Measurements from ENCODE around the gene UNCX. TPM values are rescaled to one million over a fixed set of nuclear protein-coding genes. Genes with fewer than 3 reads are reported as not detected.

Gene UNCX
- total and polyA plus RNA-seq, 2 experiments from 2014 or later: not detected

DNA sequence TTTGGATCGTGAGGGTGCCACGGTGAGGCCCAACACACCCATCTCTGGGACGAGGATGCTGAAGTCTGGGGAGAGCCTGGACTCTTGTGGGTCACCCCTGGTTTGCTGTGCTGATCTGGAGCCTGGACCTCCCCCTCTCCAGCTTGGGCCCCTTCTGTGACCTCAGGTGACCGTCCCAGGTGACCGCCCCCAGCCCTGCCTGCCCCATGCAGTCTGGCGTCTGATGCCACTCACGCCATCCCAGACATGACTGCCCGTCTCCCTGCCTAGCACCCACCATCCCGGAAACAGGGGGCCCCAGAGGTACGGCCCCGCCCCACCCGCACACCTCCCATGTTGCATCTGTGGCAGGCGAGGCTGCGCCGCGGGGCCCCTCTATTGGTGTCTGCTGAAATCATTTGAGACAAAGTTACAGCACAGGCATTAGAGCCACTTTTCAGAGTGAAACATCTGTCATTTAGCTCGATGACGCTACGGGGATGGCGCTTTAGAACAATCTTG is 21.1 kb downstream of the UNCX start (continued):
- TF ChIP-seq, protein P1, sequence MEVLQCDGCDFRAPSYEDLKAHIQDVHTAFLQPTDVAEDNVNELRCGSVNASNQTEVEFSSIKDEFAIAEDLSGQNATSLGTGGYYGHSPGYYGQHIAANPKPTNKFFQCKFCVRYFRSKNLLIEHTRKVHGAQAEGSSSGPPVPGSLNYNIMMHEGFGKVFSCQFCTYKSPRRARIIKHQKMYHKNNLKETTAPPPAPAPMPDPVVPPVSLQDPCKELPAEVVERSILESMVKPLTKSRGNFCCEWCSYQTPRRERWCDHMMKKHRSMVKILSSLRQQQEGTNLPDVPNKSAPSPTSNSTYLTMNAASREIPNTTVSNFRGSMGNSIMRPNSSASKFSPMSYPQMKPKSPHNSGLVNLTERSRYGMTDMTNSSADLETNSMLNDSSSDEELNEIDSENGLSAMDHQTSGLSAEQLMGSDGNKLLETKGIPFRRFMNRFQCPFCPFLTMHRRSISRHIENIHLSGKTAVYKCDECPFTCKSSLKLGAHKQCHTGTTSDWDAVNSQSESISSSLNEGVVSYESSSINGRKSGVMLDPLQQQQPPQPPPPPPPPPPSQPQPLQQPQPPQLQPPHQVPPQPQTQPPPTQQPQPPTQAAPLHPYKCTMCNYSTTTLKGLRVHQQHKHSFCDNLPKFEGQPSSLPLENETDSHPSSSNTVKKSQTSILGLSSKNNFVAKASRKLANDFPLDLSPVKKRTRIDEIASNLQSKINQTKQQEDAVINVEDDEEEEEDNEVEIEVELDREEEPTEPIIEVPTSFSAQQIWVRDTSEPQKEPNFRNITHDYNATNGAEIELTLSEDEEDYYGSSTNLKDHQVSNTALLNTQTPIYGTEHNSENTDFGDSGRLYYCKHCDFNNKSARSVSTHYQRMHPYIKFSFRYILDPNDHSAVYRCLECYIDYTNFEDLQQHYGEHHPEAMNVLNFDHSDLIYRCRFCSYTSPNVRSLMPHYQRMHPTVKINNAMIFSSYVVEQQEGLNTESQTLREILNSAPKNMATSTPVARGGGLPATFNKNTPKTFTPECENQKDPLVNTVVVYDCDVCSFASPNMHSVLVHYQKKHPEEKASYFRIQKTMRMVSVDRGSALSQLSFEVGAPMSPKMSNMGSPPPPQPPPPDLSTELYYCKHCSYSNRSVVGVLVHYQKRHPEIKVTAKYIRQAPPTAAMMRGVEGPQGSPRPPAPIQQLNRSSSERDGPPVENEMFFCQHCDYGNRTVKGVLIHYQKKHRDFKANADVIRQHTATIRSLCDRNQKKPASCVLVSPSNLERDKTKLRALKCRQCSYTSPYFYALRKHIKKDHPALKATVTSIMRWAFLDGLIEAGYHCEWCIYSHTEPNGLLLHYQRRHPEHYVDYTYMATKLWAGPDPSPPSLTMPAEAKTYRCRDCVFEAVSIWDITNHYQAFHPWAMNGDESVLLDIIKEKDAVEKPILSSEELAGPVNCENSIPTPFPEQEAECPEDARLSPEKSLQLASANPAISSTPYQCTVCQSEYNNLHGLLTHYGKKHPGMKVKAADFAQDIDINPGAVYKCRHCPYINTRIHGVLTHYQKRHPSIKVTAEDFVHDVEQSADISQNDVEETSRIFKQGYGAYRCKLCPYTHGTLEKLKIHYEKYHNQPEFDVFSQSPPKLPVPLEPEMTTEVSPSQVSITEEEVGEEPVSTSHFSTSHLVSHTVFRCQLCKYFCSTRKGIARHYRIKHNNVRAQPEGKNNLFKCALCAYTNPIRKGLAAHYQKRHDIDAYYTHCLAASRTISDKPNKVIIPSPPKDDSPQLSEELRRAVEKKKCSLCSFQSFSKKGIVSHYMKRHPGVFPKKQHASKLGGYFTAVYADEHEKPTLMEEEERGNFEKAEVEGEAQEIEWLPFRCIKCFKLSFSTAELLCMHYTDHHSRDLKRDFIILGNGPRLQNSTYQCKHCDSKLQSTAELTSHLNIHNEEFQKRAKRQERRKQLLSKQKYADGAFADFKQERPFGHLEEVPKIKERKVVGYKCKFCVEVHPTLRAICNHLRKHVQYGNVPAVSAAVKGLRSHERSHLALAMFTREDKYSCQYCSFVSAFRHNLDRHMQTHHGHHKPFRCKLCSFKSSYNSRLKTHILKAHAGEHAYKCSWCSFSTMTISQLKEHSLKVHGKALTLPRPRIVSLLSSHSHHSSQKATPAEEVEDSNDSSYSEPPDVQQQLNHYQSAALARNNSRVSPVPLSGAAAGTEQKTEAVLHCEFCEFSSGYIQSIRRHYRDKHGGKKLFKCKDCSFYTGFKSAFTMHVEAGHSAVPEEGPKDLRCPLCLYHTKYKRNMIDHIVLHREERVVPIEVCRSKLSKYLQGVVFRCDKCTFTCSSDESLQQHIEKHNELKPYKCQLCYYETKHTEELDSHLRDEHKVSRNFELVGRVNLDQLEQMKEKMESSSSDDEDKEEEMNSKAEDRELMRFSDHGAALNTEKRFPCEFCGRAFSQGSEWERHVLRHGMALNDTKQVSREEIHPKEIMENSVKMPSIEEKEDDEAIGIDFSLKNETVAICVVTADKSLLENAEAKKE (CRISPR knock-in tag; IDR thresholded peaks at IDR 0.05): no peak
- TF ChIP-seq ZNF331 (CRISPR knock-in tag; IDR thresholded peaks at IDR 0.05; ENCODE audit: low read depth) (no peak), ZNF114 (CRISPR knock-in tag; IDR thresholded peaks at IDR 0.05) (no peak)
- TF ChIP-seq, protein P2, sequence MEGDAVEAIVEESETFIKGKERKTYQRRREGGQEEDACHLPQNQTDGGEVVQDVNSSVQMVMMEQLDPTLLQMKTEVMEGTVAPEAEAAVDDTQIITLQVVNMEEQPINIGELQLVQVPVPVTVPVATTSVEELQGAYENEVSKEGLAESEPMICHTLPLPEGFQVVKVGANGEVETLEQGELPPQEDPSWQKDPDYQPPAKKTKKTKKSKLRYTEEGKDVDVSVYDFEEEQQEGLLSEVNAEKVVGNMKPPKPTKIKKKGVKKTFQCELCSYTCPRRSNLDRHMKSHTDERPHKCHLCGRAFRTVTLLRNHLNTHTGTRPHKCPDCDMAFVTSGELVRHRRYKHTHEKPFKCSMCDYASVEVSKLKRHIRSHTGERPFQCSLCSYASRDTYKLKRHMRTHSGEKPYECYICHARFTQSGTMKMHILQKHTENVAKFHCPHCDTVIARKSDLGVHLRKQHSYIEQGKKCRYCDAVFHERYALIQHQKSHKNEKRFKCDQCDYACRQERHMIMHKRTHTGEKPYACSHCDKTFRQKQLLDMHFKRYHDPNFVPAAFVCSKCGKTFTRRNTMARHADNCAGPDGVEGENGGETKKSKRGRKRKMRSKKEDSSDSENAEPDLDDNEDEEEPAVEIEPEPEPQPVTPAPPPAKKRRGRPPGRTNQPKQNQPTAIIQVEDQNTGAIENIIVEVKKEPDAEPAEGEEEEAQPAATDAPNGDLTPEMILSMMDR (conservative IDR thresholded peaks at IDR 0.05; ENCODE audit: low read depth in 2 of 2): no peak
- TF ChIP-seq, protein P3, sequence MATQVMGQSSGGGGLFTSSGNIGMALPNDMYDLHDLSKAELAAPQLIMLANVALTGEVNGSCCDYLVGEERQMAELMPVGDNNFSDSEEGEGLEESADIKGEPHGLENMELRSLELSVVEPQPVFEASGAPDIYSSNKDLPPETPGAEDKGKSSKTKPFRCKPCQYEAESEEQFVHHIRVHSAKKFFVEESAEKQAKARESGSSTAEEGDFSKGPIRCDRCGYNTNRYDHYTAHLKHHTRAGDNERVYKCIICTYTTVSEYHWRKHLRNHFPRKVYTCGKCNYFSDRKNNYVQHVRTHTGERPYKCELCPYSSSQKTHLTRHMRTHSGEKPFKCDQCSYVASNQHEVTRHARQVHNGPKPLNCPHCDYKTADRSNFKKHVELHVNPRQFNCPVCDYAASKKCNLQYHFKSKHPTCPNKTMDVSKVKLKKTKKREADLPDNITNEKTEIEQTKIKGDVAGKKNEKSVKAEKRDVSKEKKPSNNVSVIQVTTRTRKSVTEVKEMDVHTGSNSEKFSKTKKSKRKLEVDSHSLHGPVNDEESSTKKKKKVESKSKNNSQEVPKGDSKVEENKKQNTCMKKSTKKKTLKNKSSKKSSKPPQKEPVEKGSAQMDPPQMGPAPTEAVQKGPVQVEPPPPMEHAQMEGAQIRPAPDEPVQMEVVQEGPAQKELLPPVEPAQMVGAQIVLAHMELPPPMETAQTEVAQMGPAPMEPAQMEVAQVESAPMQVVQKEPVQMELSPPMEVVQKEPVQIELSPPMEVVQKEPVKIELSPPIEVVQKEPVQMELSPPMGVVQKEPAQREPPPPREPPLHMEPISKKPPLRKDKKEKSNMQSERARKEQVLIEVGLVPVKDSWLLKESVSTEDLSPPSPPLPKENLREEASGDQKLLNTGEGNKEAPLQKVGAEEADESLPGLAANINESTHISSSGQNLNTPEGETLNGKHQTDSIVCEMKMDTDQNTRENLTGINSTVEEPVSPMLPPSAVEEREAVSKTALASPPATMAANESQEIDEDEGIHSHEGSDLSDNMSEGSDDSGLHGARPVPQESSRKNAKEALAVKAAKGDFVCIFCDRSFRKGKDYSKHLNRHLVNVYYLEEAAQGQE (IDR thresholded peaks at IDR 0.05; ENCODE audit: unreplicated experiment): no peak
